ENCODE results near the gene SGMS1.

The SGMS1 gene

DNA sequence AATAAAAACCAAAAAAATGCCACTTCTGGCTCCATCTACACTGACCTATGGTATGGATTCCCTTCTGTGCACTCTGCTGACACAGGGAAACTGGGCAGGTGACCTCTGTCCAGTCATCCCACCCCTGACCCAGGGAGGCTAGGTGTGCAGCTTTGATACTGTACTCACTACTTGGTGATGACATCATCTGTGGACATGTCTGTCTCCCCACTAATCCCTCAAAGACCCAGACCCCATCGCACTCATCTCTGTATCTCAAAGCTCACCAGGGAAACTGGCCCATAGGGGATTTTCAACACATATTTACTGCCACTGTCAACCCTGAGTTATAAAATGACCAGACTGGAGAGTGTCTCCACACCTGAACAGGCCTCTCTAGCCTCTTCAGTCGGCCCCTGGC, 10.6 kb downstream of the SGMS1 start:
- no peak for DNase-seq (ENCODE audit: low read depth in 2 of 2)

DNA sequence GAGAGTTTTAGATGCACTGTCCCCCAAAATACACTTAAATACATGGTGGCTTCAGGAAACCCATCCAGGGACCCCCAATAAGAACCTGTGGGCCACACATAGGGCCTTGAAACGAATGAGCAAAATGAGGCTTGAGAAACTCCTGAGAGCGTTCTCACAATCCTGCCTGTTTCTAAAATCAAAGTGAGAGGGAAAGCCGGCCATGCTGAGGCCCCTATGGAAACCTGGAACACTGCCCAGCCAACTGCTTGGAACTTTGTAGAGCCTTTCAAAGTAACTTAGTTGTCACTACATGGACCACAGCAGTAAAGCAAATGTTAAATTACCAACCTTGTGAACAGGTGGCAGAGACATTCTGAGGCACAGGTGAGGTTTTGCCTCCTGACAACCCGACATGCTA, 13.4 kb downstream of the SGMS1 start:
- DNase-seq (ENCODE audit: low read depth in 2 of 2): no peak

DNA sequence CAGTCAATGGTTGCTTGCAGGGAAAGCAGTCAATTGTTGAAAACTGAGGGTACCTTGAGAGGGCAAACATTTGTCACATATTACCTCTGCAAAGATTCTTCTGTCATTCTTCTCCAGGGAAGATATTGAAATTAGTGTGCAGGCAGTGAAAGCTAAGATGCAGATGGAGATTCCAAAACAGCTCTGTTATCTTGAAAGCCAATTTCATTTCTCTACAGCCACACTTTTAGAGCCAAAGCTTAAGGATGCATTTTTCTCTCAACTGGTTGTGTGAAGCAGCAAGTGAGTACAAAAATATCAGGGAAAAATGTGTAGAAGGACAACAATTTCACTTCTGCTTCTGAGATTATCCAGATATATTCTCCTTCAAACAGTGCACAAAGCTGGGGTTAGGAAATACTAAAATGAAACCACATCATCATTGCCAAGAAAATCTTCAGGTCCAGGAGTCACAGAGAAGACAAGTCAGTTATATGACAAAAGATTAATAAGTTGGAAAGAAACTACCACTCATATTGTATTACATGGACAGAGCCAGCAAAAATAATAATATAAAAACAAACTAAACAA, 16.3 kb downstream of the SGMS1 start:
- DNase-seq (ENCODE audit: low read depth in 2 of 2): no peak

DNA sequence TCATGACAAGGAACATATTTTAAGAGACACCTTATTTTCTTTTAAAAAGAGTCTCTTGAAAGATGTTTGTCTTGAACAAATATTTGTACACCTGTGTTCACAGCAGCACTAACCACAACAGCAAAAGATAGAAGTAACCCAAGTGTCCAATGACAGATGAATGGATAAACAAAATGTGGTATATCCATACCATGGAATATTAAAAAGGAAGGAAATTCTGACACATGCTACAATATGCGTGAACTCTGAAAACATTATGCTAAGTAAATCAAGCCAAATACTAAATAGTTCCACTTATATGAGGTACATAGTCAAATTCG, 17.8 kb downstream of the SGMS1 start:
- DNase-seq (ENCODE audit: low read depth in 2 of 2): no peak

DNA sequence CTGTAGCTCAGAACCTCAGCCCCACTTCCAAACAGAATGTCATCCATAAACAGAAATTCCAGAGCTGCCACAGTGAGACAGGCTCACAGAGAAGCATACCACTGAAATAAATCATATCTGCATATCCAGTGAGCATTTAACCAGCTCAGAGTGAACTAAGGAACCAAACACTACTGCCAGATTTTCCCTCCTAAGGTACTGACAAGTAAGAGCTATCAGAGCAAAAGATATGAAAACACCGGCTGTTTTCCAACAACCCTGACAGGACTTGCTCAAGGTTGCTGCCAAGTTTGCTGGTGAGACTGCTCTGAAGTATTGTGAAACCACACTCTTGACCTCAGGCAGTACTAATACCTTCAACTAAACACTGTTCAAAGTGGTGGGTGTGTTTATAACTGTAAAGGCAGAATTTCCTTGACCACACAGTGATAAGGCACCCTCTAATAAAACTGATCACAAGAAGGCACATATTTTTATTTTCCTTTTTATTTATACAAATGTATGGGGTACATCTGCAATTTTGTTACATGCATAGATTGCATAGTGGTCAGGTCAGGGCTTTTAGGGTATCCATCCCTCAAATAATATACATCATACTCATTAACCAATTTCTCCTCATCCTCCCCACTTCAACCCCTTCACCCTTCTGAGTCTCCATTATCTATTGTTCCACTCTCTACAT, 18.3 kb downstream of the SGMS1 start:
- no peak for DNase-seq (ENCODE audit: low read depth in 2 of 2)

DNA sequence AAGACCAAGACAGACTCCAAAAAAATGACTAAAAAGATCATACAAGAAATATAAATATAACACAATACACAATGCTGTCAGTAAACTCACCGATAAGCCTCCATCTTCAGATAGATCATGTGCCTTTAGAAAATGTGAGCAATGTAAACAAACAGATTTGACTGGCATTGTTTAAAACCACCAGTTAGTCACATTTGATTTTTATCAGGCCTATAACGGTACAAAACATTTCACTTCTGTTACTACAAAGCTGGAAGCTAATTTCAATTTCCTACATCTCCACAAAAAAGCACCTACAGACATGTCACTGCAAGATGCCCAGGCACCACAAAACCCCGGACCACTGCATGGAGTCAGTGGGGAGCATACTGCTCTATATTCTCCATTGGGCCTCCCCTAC, 18.9 kb downstream of the SGMS1 start:
- no peak for DNase-seq (ENCODE audit: low read depth in 2 of 2)

DNA sequence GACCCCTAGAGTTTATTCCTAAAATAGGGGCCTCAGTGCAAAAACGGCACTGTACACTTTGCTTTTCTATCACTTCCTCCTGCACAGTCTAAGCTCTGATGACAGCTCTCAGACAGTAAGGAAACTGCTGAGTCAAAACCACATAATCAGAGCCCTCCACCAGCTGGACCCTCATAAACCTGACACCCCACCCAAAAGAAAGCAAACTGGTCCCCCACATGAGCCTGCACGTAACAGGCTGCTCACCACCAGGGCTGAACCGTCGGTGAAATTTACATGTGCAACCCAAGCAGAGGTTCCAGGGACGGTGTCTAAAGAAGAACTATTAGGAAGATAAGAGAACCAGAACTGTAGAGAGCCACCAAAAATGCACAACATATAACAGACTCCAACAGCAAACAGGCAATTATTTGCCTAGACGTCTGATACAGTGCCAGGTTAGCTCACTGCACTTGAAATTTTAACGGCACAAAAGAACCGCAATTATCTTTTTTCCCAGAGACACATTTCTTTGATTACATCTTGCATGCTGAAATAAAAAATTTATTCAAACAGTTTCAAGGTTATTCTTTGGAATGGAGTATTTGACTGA, 19.6 kb downstream of the SGMS1 start:
- DNase-seq (ENCODE audit: low read depth in 2 of 2): no peak

DNA sequence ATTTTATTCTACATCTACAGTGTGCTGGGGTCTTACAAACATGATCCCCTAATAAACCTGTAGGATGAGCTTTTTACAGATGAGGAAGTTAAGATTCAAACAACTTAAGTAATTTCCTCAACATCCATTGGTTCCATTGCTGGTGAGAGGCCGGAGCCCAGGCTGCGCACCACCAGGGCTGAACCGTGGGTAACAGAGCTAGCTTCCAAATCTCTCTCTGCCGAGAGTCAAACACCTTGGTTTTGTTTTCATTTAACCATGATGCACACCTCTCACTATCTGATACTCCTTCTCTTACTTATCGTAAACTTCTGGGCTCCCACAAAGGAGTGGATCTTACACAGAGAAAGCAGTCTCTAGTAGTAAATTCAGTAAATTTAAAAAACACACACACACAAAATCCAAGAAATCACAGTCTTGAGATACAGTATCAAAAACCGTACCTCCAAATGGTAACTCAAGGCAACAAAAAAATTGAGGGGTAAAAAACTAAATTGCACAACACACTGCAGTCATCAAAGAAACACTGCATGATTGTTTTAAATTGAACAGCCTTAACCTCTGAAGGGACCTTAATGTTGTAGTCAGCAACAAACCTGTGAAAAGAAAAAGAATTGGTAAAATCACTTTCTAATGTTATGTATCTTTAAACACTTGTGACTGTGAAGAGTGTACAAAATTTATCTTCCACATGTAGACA, 20.5 kb downstream of the SGMS1 start:
- DNase-seq (ENCODE audit: low read depth in 2 of 2): no peak

DNA sequence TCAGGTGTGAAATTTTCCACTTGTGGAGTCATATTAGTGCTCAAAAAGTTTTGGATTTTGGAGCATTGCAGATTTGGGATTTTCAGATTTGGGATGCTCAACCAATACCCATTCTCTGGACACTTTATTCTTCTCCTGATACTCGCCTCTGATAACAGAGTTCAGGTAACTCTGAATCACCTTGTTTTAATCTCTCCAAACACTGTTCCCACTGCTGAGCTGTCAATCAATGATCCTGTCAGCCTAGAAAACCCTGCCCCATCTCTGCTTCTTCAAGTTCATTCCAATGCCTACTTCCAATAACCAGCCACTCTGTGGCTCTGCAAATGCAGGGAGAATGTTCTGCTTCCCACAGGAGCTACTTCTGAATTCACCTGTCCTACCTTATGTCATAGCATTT, 21.8 kb downstream of the SGMS1 start:
- DNase-seq (ENCODE audit: low read depth in 2 of 2): no peak

DNA sequence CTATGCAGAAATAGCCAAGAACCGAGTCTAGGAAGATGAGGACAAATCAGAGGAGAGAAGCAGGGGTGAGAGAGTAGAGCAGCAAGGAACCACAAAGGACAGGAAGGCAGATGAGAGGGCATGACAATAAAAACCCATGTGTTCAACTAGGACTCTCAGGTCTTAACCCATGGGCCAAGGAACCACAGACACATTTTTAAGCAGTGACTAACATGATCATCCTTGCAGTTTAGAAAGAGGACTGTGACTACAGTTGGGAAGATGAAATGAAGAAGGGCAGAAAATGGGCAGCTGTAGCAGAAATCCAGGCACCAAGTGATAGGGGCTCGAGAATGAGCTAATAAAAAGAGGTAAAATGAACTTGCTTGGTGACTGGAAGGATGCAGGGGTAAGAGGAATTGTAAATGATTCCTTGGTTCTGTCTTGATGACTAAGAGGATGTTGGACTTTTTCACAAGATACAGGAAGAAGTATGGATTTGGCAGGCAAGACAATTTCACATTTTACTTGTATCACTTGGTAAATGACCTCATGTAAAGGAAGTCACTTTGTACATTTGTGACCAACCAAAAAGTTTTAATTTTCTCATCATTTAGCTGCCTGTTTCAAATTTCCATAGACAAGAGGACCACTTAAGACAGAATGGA, 22.8 kb downstream of the SGMS1 start:
- DNase-seq (ENCODE audit: low read depth in 2 of 2): no peak

DNA sequence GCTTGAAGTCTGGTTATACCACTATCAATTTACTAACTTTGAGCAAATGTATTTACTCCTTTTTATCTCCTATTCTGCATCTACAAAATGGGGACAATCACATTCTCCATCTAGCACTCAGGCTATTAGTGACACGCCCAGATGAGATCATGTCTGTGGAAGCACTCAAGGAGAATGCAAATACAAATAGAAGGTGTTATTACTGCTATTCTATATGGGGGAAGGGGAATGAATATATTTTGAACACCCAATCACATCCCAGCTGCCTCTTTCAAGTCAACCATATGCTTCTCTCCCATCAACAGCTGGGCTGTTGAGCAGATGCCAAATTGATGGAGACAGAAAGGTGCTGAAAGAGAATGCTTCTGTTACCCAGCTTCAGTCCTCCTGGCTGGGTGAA, 23.5 kb downstream of the SGMS1 start:
- DNase-seq (ENCODE audit: low read depth in 2 of 2): no peak

DNA sequence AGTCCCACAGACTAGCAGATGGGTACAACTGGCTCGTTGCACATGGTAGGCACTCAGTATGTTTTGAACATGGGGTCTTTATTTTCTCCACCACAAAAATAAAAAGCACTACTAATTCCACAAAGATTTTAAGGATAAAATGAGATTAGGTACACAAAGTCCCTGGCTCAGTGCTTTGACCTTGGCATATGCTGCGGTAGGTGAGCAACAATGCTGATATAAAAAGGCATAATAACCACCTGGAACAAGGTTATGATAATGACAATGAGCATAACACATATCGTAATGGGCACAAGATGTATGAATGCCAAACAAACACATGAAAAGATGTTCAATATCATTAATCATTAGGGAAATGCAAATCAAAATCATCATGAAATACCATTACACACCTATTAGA, 26.9 kb downstream of the SGMS1 start:
- DNase-seq (ENCODE audit: low read depth in 2 of 2): no peak

DNA sequence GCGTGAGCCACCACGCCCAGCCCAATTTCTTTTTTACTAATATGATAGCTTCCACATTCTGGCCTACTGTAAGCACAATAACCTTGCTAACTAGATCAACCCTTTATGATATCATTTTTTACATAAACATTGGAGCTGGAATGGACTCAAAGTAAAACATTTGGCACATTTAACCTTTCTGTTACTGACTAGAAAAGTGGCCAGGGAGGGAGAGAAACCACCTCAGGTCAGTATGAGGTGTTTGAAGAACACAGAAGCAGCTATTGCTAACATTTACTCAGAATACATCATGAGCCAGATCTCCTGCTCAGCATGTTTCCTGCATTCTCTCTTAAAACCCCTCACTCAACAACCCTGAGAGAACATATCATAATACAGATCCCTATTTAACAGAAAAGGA, 27.3 kb downstream of the SGMS1 start:
- no peak for DNase-seq (ENCODE audit: low read depth in 2 of 2)

DNA sequence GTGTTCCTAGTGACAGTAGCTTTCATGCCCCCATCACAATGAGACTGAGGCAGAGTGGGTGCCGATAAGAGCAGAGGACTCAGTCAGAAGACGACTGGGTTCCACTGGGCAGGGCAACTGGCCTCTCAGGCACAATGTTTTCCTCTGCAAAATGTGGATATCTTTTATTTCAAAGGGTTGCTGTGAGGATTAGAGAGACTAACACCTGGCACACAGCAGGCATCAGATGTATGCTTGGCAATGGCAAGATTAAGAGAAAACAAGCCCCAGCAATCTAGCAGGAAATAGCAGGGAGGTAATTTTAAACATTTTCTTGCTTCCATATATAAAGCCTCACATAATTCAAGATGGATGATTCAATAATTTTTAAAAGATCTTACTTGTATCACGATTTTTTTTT, 28.0 kb downstream of the SGMS1 start:
- no peak for DNase-seq (ENCODE audit: low read depth in 2 of 2)

DNA sequence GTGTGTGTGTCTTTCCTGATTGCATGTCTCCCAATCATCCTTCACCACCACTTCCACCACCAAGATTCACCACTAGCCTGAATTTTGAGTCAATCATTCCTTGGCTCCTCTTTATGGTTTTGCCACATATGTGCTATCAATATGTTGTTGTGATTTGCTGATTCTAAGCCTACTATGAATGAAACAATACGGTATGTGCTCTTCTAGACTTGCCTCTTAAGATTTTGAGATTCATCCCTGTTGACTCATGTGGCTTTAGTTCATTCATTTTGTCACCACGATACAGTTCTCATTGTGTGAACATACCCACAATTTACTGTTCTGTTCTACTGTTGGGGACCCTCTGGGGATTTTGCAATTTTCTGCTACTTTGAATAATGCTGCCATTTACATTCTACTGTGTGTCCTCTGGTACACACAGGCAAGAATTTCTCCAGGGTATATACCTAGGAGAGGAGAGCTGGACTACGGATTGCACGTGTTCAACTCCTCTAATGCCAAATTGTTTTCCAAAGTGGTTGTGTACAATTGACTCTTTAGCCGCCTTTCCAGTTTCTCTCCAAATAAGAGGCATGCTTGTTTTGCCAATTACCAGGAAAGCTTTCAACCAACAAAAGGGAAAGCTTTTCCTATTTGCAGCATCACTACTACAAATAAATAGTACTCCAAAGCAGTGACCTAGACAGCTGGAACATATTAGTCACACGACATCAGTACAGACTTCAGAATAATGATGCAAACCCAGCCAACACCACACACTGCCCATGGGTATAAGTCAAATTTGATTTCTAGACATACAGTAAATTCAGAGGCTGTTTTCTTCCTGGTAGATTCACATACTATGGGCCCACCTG, 30.0 kb downstream of the SGMS1 start:
- DNase-seq (ENCODE audit: low read depth in 2 of 2): no peak

DNA sequence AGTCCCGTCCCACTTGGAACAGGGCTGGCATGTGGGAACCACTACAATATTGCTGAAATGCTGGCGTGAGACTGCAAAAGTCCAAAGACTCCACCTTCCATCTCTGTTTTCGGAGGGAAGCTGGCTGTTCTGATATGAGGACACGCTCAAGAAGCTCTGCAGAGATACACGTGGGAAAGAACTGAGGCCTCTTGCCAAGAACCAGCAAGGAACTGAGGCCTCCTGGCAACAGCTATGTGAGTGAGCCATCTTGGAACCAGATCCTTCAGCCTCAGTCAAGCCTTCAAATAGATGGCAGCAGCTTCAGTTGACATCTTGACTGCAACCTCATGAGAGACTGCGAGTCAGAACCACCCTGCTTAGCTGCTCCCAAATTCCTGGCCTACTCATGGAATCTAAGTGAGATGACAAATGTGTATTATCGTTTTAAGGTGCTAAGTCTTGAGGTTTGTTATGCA, 30.8 kb downstream of the SGMS1 start:
- DNase-seq (ENCODE audit: low read depth in 2 of 2): no peak

DNA sequence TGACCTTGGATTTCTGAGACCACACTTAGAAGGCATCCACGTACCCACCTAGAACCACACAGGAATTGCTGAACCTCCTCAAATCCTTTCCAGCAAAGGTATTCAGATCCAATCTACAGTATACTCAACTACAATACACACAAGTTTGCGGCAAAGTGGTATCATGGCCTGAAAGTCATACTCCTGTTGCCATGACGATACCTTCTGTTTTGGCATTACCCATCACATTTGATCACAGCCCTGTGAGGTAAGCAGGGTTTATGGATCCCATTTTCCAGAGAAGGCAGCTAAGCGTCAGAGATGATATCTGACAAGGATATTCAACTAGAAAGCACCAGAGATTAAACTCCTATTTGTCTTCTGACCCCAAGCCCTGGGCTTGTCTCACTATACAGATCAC, 32.8 kb downstream of the SGMS1 start:
- no peak for DNase-seq (ENCODE audit: low read depth in 2 of 2)

DNA sequence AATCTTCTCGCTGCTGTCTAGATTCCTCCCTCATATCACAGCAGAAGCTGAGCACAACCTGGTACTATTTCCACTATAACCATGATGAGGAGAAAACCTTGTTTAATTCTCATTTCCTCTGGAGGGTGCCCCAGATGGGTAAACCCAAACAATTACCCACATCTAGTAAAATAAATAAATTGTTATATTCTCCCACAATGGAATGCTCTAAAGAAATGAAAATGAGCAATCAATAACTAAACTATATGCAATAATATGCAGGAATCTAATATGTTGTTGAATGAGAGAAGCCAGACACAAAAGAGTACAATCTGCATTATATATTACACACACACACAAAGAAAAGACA, 37.0 kb downstream of the SGMS1 start:
- no peak for DNase-seq (ENCODE audit: low read depth in 2 of 2)

DNA sequence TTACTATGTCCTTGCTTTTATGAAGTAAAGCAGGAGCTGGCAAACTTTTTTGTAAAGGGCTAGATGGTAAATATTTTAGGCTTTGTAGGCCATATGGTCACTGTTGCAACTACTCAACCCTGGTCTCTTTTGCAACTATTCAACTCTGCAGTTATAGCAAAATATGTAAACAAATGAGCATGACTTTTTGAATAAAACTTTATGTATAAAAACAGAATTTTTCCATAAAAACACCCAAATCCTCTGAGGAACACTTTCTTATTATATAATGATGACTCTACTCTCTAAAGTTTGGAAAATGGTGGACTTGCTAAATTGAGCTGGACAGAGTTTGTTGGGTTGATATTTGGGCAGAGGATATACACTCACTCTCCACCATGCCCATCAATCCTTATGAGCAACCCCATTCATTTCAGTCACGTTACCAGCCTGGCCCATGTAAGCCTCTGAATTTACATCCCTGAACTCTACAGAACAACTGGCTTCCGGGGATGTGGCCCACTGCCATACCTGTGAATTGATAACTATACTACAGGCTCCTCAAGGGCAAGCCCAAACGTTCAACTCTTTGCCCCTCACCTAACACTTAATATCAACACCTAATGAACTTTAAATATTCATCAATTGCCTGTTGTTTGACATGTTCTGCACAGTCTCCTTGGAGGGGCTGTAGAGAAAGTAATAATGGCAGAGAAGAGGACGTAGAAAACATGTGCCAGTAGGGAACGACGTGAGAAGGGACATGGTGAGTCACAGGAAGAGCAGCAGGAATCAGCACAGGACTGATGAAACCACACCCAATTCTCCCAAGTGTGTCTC, 37.6 kb downstream of the SGMS1 start:
- DNase-seq (ENCODE audit: low read depth in 2 of 2): no peak

DNA sequence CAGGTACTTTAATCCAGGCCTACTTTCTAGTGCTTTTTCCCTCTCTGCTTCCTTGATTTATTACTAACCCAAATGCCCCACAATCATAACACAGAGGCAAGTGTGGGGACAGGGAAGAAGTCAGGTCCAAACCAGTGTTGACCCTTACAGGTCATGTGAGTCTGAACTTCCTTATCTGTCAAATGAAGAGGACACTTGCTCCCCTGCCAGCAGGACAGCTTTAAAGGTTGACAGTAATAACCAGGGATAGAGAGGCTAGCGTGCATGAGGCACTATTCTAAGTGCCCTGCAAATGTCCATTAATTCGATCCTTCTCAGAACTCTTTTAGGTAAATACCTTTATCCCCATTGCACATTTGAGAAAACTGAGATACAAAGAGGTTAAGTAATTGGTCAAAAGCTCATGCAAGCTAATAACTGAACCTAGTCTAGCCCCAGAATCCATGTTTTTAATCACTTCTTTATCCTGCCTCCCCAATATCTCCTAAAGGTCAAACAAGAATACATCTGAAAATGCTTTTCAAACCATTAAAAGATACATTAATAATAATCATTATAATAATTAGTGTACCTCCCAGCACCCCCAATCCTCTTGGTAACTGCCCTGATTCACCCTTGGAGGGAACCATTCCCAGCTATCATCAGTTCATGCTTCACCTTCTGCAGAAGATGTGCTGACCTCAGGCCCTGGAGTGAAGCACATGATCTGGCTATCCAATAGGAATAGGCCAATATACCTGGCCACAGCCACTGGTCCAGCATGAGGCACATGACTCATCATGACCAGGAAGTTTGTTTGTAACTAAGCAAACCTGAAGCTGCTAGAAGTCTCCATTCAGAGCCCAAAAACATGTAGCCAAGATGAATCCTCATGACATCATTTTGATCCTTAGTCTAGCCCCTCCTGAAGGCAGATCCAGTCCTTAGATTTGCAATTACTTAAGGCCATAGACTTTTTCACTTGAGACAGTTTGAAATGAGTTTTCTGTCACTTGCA, 40.7 kb downstream of the SGMS1 start:
- DNase-seq (ENCODE audit: low read depth in 2 of 2): no peak
